Stimulated activated naive CD8-positive, alpha-beta T cell treated with anti-CD3 and anti-CD28 coated beads, Interleukin-15, Interleukin-2, amounts not matched to agents 100 U/mL and 50 U/mL, for 24 hours (primary cell): ENCODE results near the gene WIPF2.
A peak's percentile ranks its signal among the peaks of the same experiment; 100 is the strongest.

ENCODE experiments used
- ATAC-seq: fragments of 150-1000 bp; cut with Tn5 transposase; one replicate; pipeline ENCODE4 v1.10.0; 2021
- DNase-seq: peaks from one replicate; pipeline ENCODE4 v3.0.0; 2021

Gene WIPF2, protein sequence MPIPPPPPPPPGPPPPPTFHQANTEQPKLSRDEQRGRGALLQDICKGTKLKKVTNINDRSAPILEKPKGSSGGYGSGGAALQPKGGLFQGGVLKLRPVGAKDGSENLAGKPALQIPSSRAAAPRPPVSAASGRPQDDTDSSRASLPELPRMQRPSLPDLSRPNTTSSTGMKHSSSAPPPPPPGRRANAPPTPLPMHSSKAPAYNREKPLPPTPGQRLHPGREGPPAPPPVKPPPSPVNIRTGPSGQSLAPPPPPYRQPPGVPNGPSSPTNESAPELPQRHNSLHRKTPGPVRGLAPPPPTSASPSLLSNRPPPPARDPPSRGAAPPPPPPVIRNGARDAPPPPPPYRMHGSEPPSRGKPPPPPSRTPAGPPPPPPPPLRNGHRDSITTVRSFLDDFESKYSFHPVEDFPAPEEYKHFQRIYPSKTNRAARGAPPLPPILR

DNA sequence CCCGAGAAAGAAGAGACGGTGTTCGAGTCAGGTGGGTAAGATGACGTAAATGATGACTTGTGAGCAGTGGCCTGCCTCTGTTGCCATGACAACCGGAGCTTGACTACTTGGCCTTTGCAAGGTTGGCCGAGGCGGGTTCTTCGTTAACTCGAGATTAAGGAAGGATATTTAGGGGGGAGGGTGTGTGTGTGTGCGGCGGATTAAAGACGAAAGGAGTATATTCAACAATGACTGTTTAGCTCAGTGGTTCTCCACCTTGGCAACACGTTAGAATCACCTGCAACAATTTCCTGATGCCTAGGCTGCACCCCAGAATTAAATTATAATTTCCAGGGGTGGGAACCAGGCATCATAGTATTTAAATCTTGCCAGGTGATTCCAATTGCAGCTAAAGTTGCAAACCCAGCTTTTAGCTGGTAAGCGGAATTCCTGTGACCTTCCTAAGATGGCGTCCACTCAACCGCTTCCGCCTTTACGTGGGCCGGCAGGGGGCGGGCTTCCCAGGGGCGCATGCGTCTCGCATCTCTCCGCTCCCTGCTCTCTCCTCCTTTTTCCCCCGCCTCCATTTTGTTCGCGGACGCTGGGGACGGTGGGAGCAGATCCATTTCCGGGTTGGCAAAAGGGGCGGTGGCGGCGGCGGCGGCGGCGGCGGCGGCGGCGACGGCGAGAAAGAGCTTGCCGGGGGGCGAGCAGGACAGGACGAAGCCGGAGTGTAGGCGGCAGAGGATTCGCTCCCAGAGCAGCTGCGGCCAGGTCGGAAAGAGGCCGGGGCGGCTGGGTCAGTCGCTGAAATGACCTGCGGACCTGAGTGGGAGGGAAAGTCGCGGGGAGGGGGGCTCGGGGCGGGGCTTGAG, at the start of gene WIPF2:
WIPF2 (plus strand) TSS at position 565 of the 854 bp plus-strand sequence. CDS start 37,156 bp downstream, outside the sequence.
- peak; percentile 98 for DNase-seq
- ATAC-seq = peak; percentile 94

- ATAC-seq (no peak), DNase-seq (no peak)
These were observed 48.8 kb upstream of the WIPF2 start for GRCh38 chr17:40170325-40170724.

DNA sequence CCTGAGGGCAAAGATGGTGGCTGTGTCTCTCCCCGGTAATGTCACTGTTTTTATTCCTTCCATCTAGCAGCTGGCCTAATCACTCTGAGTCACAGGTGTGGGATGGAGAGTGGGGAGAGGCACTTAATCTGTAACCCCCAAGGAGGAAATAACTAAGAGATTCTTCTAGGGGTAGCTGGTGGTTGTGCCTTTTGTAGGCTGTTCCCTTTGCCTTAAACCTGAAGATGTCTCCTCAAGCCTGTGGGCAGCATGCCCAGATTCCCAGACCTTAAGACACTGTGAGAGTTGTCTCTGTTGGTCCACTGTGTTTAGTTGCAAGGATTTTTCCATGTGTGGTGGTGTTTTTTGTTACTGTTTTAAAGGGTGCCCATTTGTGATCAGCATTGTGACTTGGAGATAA, 47.4 kb upstream of the WIPF2 start:
- ATAC-seq (no peak), DNase-seq (no peak)

DNA sequence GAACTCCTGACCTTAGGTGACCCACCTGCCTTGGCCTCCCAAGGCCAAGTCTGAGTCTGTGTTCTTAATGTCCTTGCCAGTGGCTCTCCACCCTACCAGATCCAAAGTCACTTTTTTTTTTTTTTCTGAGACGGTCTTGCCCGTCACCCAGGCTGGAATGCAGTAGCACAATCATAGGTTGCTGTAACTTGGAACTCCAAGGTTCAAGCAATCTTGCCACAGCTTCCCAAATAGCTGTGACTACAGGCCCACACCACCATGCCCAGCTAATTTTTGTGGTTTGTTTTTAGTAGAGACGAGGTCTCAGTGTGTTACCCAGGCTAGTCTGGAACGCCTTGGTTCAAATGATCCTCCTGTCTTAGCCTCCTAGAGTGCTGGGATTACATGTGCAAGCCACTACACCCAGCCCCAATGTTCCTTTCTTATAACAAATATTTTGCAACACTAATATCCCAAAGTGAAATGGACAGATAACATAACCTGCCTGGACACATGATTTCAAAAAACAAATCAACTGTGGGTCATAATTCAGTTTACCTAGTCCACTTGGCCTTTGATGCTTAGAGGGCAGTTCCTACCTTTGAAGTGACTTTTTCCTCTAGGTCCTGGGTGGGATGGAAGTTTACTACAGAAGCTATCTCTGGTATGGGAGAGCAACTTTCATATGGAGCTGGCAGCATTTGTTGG, 45.9 kb upstream of the WIPF2 start:
- no peak for ATAC-seq
- DNase-seq = no peak

DNA sequence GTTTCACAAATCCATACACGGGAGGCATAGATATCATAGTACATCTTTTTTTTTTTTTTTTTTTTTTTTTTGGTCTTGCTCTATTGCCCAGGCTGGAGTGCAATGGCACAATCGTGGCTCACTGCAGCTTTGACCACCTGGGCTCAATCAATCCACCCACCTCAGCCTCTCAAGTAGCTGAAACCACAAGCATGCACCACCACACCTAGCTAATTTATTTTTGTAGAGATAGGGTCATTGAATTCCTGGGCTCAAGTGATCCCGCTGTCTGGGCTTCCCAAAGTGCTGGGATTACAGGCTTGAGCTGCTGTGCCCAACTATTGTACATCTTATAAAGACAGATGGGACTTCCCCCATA, 45.3 kb upstream of the WIPF2 start:
- DNase-seq (no peak), ATAC-seq (no peak)

DNA sequence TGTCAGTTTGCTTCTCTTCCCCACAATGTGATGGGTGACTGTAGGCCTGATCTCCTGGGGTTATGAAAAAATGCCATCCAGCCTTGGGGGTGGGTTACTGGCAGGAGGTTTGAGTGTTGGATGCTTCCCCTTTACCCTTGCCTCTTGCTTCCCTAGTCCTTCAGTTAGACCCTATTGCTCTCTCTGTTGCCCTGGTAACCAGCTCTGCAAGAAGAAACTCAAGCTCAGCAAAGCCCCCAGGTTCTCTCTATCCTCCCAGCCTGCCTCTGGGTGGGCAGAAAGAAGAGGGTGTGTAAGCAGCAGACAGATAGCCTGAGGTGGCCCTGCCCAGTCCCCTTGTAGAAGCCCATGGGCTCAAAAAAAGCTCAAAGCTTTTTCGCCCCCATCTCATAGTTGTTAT, 44.6 kb upstream of the WIPF2 start:
- no peak for DNase-seq
- no peak for ATAC-seq

GRCh38 chr17:40175928-40176753, 43.0 kb upstream of the WIPF2 start:
- ATAC-seq = no peak
- no peak for DNase-seq

GRCh38 chr17:40176754-40177110, 42.4 kb upstream of the WIPF2 start:
- DNase-seq (no peak), ATAC-seq (no peak)

DNA sequence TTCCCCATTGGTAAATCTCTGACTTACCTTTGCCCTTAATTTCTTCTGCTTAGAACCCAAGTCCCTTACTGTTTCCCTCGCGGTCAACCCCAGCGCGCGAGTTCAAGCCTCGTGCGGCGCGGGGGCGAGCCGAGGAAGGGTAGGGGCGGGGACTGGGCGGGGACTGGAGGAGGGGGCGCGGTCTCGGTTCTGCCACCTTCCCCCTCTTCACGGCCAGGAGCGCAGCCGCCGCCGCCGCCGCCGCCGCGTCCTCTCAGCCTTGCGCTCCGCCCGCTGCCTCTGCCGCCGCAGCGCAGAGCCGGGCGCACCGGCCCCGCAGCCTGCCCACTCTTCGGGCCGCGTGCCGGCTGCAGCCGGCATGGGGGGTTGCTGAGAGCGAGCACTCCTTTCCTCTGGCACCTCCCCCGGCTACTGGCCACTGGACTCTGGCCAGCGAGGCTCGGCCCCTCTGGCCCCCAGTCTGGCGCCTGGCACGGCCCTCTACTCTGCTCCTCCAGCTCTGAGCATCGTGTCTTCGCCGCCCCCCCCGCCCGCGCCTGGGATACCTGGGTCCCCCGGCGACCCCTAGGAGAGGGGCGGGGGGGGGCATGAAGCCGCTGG, 41.7 kb upstream of the WIPF2 start, which contains the start of gene RAPGEFL1:
RAPGEFL1 (plus strand) TSS at position 196 of the 600 bp plus-strand sequence; CDS start at position 588, 392 bp downstream.
- DNase-seq (peak; percentile 89), ATAC-seq (peak; percentile 95)

DNA sequence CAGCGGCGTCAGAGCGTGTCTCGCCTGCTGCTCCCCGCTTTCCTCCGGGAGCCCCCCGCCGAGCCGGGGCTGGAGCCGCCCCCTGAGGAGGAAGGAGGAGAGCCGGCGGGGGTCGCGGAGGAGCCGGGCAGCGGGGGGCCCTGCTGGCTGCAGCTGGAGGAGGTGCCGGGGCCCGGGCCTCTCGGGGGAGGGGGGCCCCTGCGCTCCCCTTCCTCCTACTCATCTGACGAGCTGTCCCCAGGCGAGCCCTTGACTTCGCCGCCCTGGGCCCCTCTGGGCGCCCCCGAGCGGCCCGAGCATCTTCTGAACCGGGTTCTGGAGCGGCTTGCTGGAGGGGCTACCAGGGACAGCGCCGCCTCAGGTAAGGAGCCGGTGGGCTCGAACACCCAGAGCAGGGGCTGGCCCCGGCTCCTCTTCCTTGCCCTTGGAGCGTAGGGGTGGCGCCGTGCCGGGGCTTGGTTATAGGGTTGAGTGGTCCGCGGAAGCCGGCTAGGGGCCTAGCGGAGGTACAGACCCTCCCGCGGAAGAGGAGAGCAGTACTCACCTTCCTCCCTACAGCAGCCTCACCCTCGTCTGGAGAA, 41.0 kb upstream of the WIPF2 start:
- no peak for ATAC-seq

DNA sequence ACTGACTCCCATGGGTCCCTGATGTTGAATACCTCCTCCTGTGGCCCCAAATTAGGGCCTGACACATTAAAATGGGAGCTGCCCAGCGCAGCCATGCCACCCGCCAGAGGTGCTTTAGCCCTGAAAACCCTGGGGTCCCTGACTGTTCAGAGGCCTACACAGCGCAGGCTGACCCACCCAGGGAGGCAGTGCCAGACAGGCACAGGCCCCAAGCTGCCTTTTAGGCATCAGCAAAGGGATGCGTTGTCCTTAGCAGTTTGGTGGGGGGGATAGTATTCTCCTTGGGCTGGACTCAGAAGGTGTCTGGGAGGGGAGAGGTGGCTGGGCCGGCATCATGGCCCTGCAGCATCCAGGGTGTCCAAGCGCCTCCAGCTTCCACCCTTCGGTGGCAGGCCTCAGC, 40.4 kb upstream of the WIPF2 start:
- DNase-seq = no peak

More for the DNA sequence above, 41.0 kb upstream of the WIPF2 start:
- DNase-seq = no peak

GRCh38 chr17:40179923-40180659, 39.0 kb upstream of the WIPF2 start:
- no peak for ATAC-seq
- DNase-seq = no peak

More for the DNA sequence above, 40.4 kb upstream of the WIPF2 start:
- ATAC-seq = no peak

DNA sequence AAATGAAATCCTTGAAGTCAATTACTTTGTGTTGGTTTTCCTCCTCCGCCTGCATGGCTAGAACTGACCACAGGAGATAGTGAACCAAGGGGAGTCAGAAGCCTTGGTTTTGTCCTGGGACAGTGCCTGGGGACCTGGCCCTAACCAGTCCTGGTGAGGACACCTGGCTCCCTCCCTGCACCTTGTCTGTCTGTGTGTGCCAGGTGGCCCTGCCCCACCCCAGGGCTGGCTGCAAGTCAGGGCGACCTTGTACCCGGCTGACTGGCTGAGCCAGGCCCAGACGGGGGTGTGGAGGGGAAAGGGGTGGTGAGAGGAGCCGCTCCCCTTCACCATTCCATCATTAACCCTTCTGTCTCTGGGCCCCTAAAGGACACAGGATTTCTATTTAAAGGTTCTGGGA, 38.4 kb upstream of the WIPF2 start:
- DNase-seq (no peak), ATAC-seq (no peak)

DNA sequence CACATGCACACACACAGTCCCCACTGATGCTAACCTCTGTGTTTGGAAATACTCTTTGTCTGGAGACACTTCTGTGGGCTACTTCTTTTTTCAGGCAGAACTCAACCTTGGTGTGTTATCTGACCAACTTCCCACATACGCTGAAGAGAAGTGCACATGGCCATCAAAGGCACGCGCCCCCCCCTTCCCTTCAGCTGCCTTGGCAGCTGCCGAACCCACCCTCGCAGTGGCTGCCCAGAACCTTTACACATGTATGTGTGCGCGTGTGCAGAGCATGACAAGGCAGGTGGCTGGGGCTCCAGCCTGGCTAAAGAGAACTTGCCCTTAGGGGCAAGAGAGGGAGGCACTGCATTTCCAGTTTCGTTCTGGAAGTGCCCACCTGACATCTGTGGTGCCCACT, 37.9 kb upstream of the WIPF2 start:
- DNase-seq (no peak), ATAC-seq (no peak)

- ATAC-seq (no peak), DNase-seq (no peak)
These were observed 36.5 kb upstream of the WIPF2 start for GRCh38 chr17:40182606-40183005.

- ATAC-seq (no peak), DNase-seq (no peak)
These were observed 31.9 kb upstream of the WIPF2 start for GRCh38 chr17:40187238-40187637.

DNA sequence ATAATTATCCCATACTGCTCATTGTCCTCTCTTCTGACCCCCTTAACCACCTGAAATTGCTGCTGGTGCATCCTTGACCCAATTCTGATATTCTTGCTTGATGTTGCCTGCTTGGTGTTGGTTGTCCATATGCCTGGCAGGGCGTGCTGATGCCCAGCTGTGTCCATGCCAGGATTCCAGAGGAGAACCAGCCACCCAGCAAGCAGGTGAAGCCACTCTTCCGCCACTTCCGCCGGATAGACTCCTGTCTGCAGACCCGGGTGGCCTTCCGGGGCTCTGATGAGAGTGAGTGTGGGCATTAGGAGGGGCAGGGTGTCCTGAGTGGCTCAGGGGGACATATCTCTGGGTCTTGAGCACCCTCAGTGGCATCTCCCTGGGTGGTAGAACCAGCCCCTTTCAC, 30.4 kb upstream of the WIPF2 start:
- DNase-seq = no peak
- ATAC-seq = no peak

DNA sequence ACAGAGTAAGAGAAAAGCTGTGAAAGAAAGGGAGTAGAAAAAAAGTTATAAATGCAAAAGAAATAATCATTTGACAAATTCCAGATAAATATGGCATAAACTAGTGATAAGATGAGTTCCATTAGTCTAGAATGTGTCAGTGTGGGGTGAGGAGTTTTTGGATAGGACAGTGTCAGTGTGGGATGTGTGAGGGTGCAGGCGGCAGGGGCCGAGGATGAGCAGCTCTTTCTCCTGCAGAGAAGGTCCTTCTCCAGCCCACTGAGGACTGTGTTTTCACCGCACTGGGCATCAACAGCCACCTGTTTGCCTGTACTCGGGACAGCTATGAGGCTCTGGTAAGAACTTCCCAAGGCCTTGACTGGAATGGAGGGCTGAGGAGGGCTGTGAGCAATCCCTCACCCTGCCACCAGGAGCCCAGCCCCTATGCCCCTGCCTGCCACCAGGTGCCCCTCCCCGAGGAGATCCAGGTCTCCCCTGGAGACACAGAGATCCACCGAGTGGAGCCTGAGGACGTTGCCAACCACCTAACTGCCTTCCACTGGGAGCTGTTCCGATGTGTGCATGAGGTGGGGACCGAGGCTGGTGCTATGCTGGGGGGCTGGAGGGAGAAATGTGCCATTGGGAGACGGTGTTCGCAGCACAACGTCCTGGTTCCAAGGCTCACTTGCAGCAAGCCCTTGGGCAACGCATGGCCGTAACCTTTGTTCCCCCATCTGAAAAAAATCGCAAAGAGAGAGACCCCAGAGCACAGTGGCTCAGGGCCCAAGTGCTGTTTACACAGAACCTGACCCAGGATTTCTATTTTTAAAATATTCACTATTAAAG, 28.7 kb upstream of the WIPF2 start:
- ATAC-seq (no peak), DNase-seq (peak; percentile 52)
